DMS153 (cell line): ENCODE results near the gene BTRC.
"Not testable (repeated sequence)": the region's sequence is repeated elsewhere in the genome, so short reads cannot be mapped to it uniquely, and the experiment has no call there.

Source experiments
- DNase-seq: peaks from one replicate; lab custom pipeline; 2025; lab: John Stamatoyannopoulos, UW

BTRC gene

GRCh38 chr10:101585841-101586240 is 231.9 kb downstream of the BTRC start:
- no peak for DNase-seq

- DNase-seq = peak; percentile 76
These were observed 234.0 kb downstream of the BTRC start, which contains the start of the genes DPCD and POLL for GRCh38 chr10:101587725-101588653. TSS of gene DPCD (plus strand) at chr10:101588321. CDS start at chr10:101588337, 16 bp downstream. TSS of gene POLL (minus strand) at chr10:101588257. CDS start at chr10:101587360, 897 bp downstream.

DNA sequence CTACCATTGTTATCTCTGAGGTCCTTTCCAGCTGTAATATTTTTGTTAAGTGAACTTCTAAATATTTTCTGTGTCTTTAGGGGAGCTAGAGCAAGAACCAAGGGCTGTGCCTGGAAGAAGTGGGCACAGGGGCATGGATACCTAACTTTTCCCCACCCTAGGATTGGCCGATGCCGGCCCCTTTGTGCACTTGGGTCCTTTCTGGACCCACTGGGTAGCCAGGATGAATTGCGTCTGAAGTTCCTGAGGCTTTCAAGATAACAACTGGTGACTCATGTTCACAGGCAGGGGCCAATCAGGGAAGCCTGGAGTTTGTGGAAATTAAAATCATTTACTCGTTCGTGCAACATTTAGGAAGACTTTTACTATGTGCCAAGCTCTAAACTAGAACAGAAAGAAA is 234.9 kb downstream of the BTRC start:
- DNase-seq = no peak

GRCh38 chr10:101593331-101593730 is 239.4 kb downstream of the BTRC start:
- not testable (repeated sequence) for DNase-seq

DNA sequence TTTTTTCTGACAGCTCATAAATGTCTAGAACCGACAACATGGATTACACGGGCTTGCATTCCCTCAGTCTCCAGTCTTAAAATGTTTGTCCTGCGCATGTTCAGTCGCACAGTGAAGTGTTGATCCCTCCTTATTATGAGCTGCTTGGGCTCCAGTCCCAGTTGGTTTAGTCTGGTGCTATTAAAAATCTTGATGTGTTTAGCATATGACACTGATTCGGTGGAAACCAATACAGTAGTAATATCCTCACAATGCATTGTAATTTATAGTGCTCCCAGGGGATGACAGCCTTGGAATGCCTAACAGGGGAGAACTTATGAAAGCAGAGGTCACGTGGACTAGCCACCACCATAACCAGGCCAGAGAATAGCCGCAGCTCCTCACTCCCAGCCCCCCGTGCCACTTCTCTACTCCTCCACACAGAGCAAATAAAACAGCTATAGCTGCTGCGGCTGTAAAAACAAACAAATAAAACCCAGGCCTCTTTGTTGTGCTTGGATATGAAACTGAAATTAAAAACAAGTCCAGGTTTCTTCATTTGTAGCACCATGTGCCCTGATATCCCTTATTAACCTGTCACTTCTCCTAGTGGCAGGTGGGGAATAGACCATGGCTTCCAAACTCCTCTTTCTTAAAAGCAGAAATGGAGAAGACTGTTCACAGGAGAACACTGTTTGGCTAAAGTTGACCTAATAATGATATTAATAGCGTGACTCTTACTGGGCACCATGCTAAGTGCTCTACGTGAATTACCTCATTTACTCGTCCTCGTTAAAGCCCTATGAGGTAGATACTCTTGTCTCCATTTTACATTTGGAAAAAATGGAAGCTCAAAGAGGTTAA is 241.8 kb downstream of the BTRC start:
- DNase-seq = peak; percentile 55

GRCh38 chr10:101597091-101597900 is 243.3 kb downstream of the BTRC start:
- no peak for DNase-seq

DNA sequence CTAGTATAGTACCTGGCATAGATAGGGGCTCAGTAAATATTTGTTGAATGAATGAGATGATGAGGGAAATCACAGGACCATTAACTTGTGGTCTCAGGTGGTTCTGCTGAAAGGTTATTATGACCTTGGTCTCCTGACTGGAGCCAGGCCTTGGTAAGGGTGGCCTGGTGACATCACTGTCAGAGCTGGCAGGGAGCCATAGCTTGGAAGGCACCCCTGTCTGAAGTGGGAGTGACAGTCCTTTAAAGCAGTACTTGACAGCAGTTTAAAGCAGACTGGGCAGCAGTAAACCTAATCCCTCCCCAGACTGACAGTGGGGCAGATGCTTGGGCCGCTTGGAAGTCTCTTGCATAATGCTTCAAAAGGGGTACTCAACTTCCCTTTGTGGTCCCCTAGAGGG is 247.6 kb downstream of the BTRC start:
- DNase-seq = peak; percentile 72

- peak; percentile 59 for DNase-seq
These were observed 248.9 kb downstream of the BTRC start for GRCh38 chr10:101602761-101603398.
